NOMO-1 treated with DMSO at 0.1 percent for 48 hours (cell line): ENCODE measurements around the gene EIF3K.
"Not testable (repeated sequence)": the region's sequence is repeated elsewhere in the genome, so short reads cannot be mapped to it uniquely, and the experiment has no call there.

Source experiments
- DNase-seq: peaks from one replicate; lab custom pipeline; 2025; ENCODE audit not compliant: unreplicated experiment; lab: John Stamatoyannopoulos, UW

EIF3K gene

GRCh38 chr19:38617764-38618589 is 1.0 kb upstream of the EIF3K start, which contains the start of gene MAP4K1:
TSS of gene MAP4K1 (minus strand) at chr19:38617953. CDS start at chr19:38617895, 58 bp downstream.
- peak; percentile 55 for DNase-seq

DNA sequence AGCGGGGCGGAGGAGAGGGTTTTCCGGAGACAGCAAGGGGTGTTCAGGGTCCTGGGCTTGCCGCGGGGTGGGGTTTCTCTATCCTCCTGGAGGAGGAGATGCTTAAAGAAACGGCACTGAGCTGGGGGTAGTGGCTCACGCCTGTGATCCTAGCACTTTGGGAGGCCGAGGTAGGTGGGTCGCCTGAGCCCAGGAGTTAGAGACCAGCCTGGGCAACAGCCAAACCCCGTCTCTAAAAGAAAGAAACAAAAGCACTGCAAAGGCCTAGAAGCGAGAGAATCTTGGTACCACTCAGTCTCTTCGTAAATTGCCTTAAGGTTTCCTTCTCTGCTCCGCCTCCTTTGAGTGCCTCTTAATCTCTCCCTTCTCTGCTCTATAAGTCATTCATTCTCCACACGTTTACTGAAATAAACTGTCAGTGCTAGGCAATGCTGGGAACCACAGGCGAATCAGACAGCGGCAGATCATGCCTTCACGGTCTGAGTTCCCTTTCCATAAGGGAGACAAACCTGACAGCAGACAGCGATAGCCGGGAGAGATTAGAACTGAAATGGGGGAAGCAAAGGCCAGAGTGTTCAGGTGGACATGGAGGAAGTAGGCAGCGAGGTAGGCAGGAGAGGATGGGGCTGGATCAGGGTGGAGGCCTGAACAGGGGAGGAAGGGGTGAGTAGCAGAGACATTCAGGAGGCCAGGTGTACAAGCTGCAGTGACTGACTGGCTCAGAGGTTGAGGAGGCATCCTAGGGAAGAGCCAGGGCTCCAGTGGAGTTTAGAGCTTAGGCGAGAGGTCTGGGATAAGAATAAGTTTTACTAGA is 580 bp downstream of the EIF3K start:
- DNase-seq = no peak

- no peak for DNase-seq
These were observed 5.8 kb downstream of the EIF3K start for GRCh38 chr19:38624822-38625221.

GRCh38 chr19:38626401-38626800 is 7.4 kb downstream of the EIF3K start:
- DNase-seq = no peak

DNA sequence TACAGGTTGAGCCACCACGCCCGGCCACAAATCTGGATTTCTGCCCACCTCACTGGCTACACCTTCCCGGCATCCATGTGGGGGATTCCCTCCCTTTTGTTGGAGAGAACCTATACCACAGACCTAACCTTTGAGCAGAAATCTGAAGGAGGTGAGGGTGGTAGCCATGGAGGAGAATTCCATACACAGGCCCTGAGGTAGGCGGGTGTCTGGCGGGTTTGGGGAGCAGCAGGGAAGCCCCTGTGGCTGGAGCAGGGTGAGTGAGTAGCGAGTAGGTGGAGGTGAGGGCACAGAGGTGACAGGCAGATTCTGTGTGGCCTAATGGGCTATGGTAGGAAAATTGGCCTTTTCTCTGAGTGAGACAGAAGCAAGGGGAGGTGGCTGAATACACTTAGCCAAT is 10.6 kb downstream of the EIF3K start:
- no peak for DNase-seq

- DNase-seq = not testable (repeated sequence)
These were observed 12.3 kb downstream of the EIF3K start for GRCh38 chr19:38631301-38631700.

DNA sequence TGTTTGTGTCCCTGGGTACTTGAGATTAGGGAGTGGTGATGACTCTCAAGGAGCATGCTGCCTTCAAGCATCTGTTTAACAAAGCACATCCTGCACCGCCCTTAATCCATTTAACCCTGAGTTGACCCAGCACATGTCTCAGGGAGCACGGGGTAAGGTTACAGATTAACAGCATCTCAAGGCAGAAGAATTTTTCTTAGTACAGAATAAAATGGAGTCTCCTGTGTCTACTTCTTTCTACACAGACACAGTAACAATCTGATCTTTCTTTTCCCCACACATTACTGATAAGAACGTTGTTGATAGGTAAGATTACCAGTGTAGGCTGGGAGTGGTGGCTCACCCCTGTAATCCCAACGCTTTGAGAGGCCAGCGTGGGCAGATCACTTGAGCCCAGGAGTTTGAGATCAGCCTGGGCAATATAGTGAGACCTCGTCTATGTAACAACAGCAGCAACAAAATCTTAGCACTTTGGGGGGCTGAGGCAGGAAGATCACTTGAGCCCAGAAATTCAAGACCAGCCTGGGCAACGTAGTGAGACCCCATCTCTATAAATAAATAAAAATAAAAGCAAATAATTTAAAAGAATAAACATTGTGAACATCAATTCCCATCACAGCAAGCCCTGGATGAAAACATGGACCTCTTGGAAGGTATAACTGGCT is 13.0 kb downstream of the EIF3K start:
- not testable (repeated sequence) for DNase-seq

DNA sequence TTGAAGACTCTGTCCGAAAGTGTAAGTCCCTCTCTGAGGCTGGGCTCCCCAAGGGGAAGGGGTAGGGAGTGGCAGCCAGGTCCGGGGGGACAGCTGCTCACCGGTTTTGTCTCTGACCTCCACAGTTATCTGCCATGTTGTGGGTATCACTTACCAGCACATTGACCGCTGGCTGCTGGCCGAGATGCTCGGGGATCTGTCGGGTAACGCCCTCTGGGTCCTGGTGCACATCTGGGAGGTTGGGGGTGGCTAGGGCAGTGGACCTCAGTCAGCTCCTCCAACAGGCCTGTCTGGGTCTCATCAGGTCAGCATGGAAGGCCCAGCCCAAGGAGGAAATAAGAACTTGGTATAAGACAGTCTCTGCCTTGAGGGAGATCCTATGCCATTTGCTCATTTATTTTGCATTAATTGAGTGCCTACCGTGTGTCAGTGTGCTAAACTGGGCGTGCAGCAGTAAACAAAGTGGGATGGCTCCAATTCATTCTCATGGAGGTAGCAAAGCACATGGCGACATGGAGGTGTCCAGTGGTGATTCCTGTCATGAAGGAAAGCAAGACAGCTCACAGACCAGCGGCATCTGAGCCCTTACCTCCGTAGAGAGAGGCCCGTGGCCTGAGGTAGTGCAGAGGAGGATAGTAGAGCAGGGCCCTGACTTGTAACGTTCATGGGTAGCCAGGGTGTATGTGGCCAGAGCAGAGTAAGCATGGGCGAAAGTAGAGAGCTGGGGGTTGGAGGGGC is 13.7 kb downstream of the EIF3K start:
- no peak for DNase-seq

DNA sequence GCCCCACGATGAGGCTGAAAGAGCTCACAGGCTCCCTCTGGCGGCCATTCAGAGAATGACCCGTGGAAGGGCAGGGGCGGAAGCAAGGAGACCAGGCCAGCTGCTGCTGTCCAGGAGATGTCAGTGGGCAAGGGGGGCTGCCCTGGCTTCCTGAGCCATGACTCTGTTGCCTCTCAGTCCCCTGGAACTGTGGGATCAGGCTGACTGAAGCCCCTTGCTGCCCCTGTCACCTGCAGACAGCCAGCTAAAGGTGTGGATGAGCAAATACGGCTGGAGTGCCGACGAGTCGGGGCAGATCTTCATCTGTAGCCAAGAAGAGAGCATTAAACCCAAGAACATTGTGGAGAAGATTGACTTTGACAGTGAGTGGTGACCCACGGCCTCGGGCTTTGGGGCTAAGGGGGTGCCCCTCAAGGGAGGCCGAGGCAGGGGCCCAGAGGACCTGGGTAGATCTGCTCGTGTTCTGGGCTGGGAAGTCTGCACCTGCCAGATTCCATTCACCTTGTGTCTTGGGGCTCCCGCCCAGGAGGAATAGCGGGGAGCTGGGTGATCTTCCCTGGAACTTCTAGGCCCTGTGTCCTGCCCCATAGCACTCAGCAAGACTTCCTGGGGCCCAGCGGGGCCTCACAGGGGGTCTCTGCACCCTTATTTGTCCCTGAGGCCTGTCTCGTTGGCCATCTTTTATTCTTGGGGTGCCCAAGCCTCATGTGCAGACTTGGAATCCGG is 15.9 kb downstream of the EIF3K start:
- DNase-seq = peak; percentile 58

DNA sequence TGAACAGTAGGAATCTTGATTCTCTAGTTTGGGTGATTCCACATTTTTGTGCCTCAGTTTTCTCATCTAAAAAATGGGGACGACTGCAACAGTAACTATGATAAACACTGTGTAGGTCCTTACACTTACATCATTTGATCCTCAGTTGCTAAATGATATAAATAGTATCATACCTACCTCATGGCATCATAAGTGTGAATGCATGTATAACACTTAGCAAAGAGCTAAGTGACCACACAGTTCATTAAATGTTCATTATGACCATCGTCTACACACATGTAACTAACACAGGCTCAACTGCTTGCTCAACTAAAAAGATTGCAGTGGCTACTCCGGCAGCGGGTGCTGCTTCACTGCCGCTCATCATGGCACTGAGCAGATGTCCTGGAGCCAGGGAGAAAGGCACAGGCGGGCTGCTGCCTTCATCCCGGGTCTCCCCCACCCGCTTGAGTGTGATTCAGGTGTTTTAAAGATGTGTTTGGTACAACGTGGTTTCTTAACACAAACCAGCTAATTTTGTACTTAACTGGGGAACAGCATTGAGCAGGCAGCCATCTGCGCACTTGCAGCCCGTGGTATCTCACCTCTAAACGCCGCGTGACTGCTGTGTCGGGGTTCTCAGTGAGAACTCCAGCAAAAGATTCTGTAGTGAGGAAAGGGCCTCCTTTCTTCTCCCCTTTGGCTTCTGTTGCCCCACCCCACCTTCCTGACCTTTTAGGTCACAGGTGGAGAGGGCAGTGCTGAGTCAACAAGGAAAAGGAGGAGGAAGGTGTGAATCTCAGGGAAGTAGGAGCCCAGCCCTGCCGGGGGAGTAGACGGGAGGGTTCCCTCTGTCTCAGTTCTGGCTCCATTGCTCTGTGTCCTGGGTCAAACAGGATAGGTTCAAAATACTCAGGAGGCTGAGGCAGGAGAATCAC is 16.8 kb downstream of the EIF3K start:
- no peak for DNase-seq

GRCh38 chr19:38638461-38638860 is 19.5 kb downstream of the EIF3K start:
- no peak for DNase-seq

GRCh38 chr19:38639679-38640078 is 20.7 kb downstream of the EIF3K start:
- DNase-seq = no peak

DNA sequence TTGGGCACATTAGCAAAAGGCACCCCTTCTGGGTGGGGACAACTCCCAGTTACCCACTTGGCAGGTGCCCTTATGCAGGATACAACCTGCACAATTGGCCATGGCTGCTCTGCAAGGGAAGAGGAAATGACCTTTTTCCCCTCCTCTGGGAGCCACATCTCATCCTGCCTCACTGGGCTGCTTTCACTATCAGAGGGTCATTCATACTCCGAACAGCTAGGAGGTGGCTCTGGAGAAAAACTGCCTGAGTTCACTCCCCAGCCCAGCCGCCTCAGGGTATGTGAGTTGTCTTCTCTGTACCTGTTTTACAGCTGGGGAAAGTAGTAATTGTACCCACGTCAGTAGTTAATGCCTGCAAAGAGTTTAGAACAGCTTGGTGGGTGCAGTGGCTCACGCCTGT is 21.4 kb downstream of the EIF3K start:
- DNase-seq = no peak

- no peak for DNase-seq
These were observed 23.2 kb downstream of the EIF3K start for GRCh38 chr19:38642176-38642575.

DNA sequence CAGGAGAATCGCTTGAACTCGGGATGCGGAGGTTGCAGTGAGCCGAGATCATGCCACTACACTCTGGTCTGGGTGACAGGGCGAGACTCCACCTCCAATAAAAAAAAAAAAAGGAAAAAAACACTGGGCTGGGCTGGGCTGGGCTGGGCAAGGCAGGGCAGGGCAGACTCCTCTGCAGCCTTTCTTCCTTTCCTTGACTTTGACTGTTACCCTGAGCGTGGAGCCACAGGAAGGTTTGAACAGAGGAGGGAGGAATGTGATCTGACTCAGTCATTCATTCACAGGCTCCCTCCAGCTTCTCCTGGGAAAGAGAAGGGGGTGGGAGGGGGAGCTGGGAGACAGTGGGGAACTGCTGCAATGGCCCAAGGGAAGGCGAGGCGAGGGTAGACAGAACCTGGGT is 25.7 kb downstream of the EIF3K start:
- no peak for DNase-seq

- peak; percentile 95 for DNase-seq
These were observed 28.5 kb downstream of the EIF3K start, which contains the start of gene ACTN4 for GRCh38 chr19:38647368-38647965. TSS of gene ACTN4 (plus strand) at chr19:38647649. CDS start at chr19:38647746, 97 bp downstream.

- no peak for DNase-seq
These were observed 29.2 kb downstream of the EIF3K start for GRCh38 chr19:38647966-38648768.
